Stomach (tissue), 9 donors: ENCODE data around the gene CASTOR1. TPM values are rescaled to one million over a fixed set of nuclear protein-coding genes. Genes with fewer than 3 reads are reported as not detected.
A peak's percentile ranks its signal among the peaks of the same experiment; 100 is the strongest.

Source experiments
- DNase-seq, 2 donors: peaks; one replicate each; pipeline versions ENCODE4 v3.0.0 to v3.0.0-alpha.2; 2013 to 2019
- H3K27ac ChIP-seq, 5 donors: fragments of 200-600 bp in 4 of 5; sonication (generic) in 4 of 5; one replicate each; pipeline ENCODE4 v1.5.1; 2013 to 2019; ENCODE audit warnings: mild to moderate bottlenecking in 1 of 5, moderate library complexity in 1 of 5
- H3K27me3 ChIP-seq, 3 donors: fragments of 200-600 bp; sonication (generic); one replicate each; pipeline ENCODE4 v1.5.1; 2017 to 2019; ENCODE audit warnings: mixed run types in 1 of 3
- H3K36me3 ChIP-seq, 4 donors: fragments of 200-600 bp; sonication (generic); 1 replicate in 3 of 4; 2 replicates in 1 of 4; pipeline ENCODE4 v1.5.1; 2016 to 2019
- H3K4me1 ChIP-seq, 4 donors: fragments of 200-600 bp; sonication (generic); one replicate each; pipeline ENCODE4 v1.5.1; 2016 to 2019
- H3K4me3 ChIP-seq, 4 donors: fragments of 200-600 bp; sonication (generic) in 3 of 4; one replicate each; pipeline ENCODE4 v1.5.1; 2016 to 2019; ENCODE audit warnings: mild to moderate bottlenecking in 1 of 4
- H3K9me3 ChIP-seq, 4 donors: fragments of 200-600 bp; sonication (generic); one replicate each; pipeline ENCODE4 v1.5.1; 2016 to 2019
- CTCF ChIP-seq, 7 experiments: fragments of 450-650 bp in 4 of 7; fragments of 200-600 bp in 3 of 7; sonication (generic) in 3 of 7; IDR thresholded peaks; one replicate each; pipeline ENCODE4 v1.5.1; 2016 to 2019; ENCODE audit warnings: antibody characterized with exemption in 7 of 7, control low read depth in 2 of 7, mild to moderate bottlenecking in 1 of 7
- EP300 ChIP-seq: sonication (generic); formaldehyde crosslinking; IDR thresholded peaks from one replicate; pipeline ENCODE4 v1.6.1; 2017; ENCODE audit warnings: antibody characterized with exemption
- POLR2A ChIP-seq, 4 donors: fragments of 450-650 bp; IDR thresholded peaks; one replicate each; pipeline ENCODE4 v1.6.1; 2016; ENCODE audit warnings: antibody characterized with exemption in 4 of 4, control low read depth in 2 of 4, mild to moderate bottlenecking in 1 of 4, moderate library complexity in 1 of 4
- POLR2AphosphoS5 ChIP-seq, 3 donors: sonication (generic); formaldehyde crosslinking; IDR thresholded peaks; one replicate each; pipeline ENCODE4 v1.6.1; 2016; ENCODE audit warnings: antibody characterized with exemption in 3 of 3
- WGBS, 5 donors: extraction: QIAGEN DNeasy Blood & Tissue Kit in 3 of 5; methylation state at CpG; one replicate each; pipeline versions ENCODE4 v1.1.5 to v1.1.7; 2013 to 2018; 5-methylcytosine and 5-hydroxymethylcytosine counted together
- intact Hi-C: fragments of 100-400 bp; cut with DNase I; formaldehyde crosslinking; loops from one replicate; pipeline ENCODE4 v1.15.1; 2023; ENCODE audit warnings: low total_unique reads
- polyA plus RNA-seq, 3 donors: library from polyadenylated mRNA; stranded (reverse); fragments of 200-250 nt; gene quantifications; one replicate each; pipeline ENCODE4 v1.2.3, GENCODE V29; 2013
- total RNA-seq, 5 donors: library from RNA; depleted of rRNA; stranded (reverse); fragments of >200 nt; gene quantifications; one replicate each; pipeline versions ENCODE4 v1.1.0 to v1.2.3, GENCODE V29; 2014 to 2016
- donor health status: healthy with polysubstance abuse.
- donor health status: Bipolar disorder and iron deficiency.
- donor health status: healthy.

Gene CASTOR1
- total and polyA plus RNA-seq, 8 donors, result 1.2 to 57.8 (median 5.3) TPM

GRCh38 chr22:30313527-30314363 is 24.4 kb upstream of the CASTOR1 start:
- Histone ChIP-seq H3K4me1 (peaks cover 73 to 99% (median 93%) of the 10 kb centered on the region in 4 donors), H3K9me3 (no peaks in the 10 kb centered on the region), H3K4me3 (no peak overlapping the region), H3K27ac (peak overlapping the region in 4 of 5 donors; percentile 4 to 56 (median 48)), H3K27me3 (no peaks in the 10 kb centered on the region), H3K36me3 (peaks cover 0 to 10% (median 7%) of the 10 kb centered on the region in 4 donors)
- TF ChIP-seq POLR2A (IDR thresholded peaks at IDR 0.05), result no peak
- TF ChIP-seq EP300, result no peak
- no peak for TF ChIP-seq POLR2AphosphoS5 (IDR thresholded peaks at IDR 0.05)
- no peak for TF ChIP-seq CTCF (IDR thresholded peaks at IDR 0.05)
- DNase-seq, result no peak
- 69 to 87% (median 85%) methylated on average over 6 to 8 of the region's 8 CpGs for WGBS, 5 donors
- intact Hi-C loops, result no loop called here

GRCh38 chr22:30312053-30312452 is 22.7 kb upstream of the CASTOR1 start:
- H3K4me3 ChIP-seq, result peak overlapping the region in 1 of 4 donors; percentile 11
- H3K9me3 ChIP-seq, result no peaks in the 10 kb centered on the region
- H3K36me3 ChIP-seq, result peaks cover 0 to 3% (median 0%) of the 10 kb centered on the region in 4 donors
- 71 to 82% (median 80%) methylated on average over 6 of the region's 6 CpGs for WGBS, 5 donors
- TF ChIP-seq POLR2AphosphoS5 (IDR thresholded peaks at IDR 0.05), result no peak
- no peak for TF ChIP-seq POLR2A (IDR thresholded peaks at IDR 0.05)
- no peak for TF ChIP-seq CTCF (IDR thresholded peaks at IDR 0.05)
- no peak for TF ChIP-seq EP300
- H3K27ac ChIP-seq, result peak overlapping the region; percentile 86 to 94 (median 87)
- peaks cover 75 to 99% (median 93%) of the 10 kb centered on the region in 4 donors for H3K4me1 ChIP-seq
- intact Hi-C loops, result no loop called here
- no peaks in the 10 kb centered on the region for H3K27me3 ChIP-seq
- DNase-seq, result no peak

GRCh38 chr22:30310881-30311771 is 21.8 kb upstream of the CASTOR1 start:
- intact Hi-C loops, result no loop called here
- H3K27ac ChIP-seq, result peak overlapping the region; percentile 86 to 94 (median 87)

More at GRCh38 chr22:30310881-30311771, 21.8 kb upstream of the CASTOR1 start:
- no peaks in the 10 kb centered on the region for H3K27me3 ChIP-seq
- DNase-seq, result peak; percentile 78 to 92
- 29 to 43% (median 31%) methylated on average over 5 to 8 of the region's 8 CpGs for WGBS, 5 donors
- H3K4me1 ChIP-seq, result peaks cover 83 to 99% (median 96%) of the 10 kb centered on the region in 4 donors
- peak overlapping the region in 1 of 4 donors; percentile 11 for H3K4me3 ChIP-seq
- TF ChIP-seq CTCF (IDR thresholded peaks at IDR 0.05) (no peak), POLR2AphosphoS5 (IDR thresholded peaks at IDR 0.05) (peak; percentile 68 to 85 (median 81))
- peaks cover 0 to 3% (median 0%) of the 10 kb centered on the region in 4 donors for H3K36me3 ChIP-seq
- H3K9me3 ChIP-seq, result no peaks in the 10 kb centered on the region
